CD4-positive, alpha-beta T cell treated with Interleukin-12 subunit alpha and Interleukin-12 subunit beta, for 1 hour (primary cell): ENCODE results near the gene THADA.
A peak's percentile ranks its signal among the peaks of the same experiment; 100 is the strongest.

Experiments used
- DNase-seq: peaks from one replicate; pipeline ENCODE4 v3.0.0-alpha.2; 2020

Gene THADA

DNA sequence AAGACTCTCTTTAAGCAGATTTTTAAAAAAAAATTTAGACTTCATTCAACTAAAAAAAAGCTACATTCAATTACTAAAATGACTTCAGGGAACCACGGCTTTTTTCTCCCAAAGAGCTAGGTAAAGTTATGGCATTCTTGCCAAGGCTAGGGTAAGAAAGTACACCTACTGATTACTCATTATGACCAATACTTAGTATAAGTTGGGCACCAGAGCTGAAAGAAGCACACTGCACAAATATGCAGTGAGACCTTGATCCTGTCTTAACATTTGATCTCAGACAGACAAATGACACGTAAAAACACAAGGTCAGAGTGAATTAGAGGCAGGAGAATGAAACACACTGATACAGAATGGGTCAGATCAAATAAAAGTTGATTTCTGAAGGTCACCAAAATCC, 88.7 kb downstream of the THADA start:
- DNase-seq: no peak

DNA sequence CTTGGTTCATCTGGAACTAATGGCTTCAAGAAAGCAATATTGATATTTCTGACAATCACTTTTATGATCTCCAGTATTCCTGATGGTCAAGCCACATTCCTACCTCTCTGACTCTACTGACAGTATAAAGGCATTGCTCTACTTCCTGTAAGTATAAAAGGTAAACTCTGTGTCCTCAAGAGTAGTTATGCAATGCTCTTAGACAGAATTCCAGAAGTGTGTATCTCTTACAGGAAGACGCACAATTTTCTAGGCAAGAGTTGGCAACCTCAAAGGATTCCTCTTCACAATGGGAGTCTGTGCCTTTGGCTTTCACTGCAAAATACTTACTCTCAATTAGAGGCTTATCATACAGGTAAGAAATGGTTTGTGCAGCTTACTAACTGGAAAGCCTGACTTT, 100.1 kb downstream of the THADA start:
- no peak for DNase-seq

DNA sequence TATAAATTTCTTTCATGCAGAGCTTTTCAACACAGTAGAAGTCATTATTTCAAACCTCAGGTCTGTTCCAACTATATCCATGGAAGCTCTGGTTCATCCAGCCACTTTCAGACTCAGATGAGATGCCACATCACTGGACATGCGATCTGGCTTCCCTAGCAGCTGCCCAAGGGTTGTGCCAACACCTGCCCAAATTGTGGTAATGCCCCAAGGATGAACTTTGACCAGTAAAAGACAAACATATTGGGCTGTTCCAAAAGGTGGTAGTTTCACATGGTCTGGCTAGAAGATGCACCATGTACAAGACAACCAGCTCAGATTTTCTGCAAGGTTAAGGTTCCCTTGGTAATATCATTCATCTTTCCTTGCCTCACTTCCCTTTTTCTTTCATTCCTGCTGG, 101.9 kb downstream of the THADA start:
- no peak for DNase-seq

DNA sequence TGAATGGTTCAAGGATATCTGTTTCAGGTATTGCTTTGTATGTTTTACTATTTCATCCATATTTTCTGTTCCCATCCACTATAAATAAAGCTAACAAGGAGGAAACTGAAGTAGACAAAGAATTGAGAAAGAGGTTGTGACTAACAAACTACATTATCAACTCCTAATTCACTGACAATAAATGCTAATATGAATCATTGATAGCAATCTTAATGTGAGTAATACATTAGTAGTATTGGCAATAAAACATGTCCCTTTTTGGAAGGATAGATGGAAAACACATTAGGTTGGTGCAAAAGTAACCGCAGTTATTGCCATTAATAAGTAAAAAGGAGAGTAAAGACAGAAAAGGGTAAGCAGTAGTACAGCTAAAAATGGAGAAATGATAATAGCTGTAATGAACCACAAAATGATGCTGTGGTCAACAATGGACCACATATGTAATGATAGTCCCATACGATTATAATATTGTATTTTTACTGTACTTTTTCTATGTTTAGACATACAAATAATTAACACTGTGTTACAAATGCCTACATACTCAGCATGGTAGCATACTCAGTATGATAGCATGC, 104.7 kb downstream of the THADA start:
- DNase-seq: no peak

DNA sequence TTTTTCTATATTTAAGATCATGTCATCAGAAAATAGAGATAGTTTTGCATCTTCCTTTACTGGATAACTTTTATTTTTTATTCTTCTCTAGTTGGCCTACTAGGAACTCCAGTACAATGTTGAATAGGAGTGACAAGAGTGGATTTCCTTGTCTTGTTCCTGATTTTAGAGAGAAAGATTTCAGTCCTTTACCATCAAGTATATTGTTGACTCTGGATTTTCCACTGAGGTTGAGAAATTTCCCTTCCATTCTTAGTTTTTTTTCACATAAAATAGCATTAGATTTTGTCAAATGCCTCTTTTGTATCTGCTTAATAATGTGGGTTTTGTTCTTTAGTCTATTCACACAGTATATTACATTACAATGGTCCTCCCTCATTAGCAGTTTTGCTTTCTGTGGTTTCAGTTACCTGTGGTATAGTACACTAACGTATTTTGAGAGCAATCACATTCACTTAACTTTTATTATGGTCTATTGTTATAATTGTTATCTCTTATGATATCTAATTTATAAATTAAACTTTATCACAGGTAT, 105.5 kb downstream of the THADA start:
- no peak for DNase-seq

DNA sequence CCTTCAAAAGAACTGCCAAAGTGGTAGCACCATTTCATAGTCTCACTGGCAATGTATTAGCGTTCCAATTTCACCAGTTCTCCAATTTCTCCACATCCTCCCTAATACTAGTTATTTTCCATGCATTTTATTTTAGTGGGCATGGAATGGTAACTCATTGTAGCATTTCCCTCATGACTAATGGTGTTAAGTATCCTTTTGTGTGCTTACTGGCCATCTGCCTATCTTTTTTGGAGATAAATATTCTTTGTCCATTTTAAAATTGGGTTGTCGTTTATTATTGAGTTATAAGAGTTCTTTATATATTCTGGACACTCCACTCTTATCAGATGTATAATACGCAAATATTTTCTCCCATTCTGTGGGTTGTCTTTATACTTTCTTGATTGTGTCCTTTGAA, 107.1 kb downstream of the THADA start:
- no peak for DNase-seq

DNA sequence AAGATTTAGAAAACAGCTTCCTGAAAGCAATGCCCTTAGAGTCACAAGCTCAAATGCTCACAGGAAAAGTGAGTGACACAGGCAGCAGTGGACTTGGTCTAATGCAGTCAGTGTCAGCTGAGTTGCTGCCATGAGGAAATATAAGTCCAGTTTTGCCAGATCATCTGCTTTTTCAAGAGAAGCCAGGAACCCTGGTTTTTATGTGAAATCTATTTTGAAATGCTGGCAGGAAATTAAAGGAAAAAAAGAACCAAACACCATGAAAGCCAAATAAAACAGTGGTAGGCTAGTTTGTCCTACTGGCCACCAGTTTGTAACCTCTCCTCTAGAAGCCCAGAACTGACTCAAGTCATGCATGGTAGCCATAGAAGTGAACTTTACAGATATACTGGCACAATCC, 109.2 kb downstream of the THADA start:
- no peak for DNase-seq

DNA sequence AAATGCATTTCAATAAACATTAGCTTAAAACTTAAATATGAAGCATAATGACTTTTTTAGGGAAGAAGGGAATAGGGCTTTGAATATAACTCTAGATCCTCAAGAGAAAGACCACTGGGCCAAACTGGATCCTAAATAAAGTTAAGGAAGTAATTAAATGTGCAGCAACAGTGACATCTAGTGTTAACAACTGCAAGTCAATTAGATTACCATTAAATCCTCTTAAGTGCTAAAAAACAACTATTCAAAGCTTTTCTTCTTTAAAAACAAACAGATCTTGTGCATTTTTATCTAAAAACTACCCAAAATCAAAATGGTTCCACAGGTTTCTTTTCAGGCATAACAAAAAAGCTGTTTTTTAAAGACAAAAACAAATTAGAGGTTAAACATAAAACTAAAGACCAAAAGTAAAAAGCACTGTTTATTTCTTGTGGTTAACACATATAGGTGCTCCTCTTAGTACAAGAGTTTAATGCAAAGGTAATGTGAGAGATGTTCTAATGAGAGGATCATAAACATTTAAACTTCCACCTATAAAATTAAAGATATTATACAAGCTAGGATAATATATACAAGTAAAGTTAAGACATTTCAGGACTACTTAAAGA, 111.4 kb downstream of the THADA start:
- peak; percentile 61 for DNase-seq

DNA sequence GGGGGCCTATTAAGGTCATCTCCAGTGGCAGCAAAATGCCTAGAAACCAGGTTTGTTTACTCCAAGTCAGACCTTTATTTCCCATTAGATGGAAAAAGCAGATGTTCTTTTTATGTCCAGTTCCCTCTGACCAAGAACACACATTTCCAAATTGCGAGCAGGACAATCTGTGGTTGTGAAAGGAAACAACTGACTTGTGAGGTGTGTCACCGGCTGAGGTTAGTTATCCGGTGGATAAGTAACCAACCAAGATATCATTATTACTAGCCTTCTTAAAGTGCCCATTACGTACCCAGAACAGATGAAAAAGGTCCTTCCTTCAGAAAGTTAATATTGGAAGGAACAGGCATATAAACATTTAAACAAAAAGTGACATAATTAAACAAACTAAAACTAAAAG, 112.9 kb downstream of the THADA start:
- no peak for DNase-seq

DNA sequence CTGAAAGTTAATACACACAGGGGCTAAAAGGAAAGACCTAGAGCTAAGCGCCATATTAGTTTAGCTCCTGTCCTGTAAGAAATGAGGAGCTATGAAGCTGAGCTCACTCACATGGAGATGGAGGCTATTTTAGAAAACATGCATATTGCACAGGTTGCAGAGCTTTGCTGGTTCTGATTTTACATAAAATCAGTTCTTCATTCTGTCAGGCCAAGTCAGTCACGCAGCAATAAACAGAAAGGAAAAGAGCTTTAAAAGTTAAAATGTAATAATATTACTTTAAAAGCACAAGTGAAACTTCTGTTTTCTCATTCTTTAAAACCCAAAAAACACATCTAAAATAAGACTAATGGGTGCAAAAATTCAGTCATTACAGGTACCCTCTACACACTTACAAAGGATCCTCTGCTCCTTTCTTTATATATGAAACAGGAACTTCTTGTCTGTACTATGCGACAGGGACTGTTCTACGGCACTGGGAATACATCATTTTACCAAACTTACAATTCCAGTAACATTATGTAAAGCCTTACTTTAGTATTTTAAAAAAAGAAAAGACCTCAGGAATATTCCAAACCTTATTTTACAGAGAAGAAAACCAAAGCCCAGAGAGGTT, 113.8 kb downstream of the THADA start:
- no peak for DNase-seq

DNA sequence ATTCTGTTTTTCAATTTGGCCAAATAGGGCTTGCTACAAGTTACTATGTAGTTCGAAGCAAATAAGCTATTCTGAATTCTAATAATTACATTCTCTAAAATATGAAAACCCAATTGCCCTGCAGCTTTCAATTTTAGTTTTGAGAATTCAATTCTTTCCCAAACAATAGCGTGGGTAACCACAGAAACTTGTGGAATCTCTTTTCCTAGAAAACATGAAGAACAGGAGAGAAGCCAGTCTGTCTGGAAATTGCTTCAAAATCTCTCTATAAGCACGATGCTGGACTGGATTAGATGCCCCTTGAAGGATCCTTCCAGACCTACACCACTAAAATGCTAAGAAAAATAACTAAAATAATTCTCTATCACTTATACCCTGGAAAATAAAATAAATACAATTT, 115.0 kb downstream of the THADA start:
- DNase-seq: no peak

DNA sequence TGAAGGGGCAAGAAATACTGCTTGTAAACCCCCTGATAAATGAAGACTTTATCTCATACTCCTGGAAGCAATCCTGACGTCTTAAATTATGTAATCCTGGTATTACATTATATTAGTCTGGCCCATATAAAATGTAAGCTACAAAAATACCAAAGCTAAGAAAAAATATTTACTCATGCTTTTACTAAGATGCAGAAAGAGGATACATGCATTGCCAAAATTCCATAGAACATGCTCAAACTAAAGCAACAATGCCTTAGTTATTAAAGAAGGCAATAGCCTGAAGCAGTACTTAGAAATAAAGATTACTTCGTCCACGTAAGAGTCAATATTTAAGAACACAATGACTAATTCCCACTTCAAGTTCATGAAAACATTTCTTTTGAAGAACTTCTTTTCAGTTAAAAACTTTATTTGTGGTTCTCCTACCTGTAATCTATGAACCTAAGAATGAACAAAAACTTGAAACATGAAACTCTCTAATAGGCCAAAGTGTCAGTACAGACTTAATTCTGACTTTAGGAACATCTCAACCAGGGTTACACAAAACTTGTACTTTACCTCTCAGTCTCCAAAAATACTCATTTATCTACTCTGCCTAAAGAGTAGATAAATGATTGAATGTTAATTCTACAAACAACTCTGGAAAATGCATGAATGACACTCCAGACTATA, 117.3 kb downstream of the THADA start:
- no peak for DNase-seq

DNA sequence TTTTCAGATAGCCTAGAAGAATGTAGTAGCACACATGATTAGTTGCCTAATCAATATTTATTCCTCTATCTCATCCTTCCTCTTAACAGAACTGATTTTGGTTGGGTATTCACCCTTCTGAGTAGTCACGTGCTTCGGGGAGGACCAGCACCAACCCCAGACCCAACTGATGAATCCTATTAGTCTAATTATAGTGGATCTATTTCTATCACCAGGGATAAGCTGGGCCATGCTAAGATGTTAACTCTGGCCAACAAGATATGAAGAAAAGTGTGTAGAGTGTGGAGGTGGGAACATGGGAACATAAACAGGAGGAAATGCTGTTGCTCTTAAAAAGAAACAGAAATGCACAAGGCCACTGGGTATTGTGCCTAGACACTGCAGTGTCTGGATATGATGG, 119.9 kb downstream of the THADA start:
- no peak for DNase-seq

DNA sequence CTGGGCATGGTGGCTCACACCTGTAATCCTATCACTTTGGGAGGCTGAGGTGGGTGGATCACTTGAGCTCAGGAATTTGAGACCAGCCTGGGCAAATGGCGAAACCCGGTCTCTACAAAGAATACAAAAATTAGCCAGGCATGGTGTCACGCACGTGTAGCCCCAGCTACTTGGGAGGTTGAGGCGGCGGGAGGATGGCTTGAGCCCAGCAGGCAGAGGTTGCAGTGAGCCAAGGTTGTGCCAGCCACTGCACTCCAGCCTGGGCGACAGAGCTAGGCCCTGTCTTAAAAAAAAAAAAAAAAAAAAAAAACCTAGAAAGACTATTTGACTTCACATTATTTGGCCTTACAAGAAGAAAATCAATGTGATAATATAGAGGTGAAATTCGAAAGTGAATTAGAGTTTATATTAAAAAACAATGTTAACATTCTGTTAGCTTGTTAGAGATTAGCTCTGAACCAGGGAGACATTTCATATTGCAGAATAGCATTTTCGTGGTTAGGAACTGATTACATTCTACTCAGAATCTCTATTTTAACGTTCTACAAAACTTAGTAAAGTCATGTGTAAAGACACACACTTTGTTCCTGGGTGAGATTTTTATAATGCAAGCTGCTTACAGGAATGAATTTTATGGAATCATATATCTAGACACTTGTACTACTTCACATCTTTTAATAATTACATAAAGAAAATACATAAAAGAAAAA, 120.5 kb downstream of the THADA start:
- no peak for DNase-seq

DNA sequence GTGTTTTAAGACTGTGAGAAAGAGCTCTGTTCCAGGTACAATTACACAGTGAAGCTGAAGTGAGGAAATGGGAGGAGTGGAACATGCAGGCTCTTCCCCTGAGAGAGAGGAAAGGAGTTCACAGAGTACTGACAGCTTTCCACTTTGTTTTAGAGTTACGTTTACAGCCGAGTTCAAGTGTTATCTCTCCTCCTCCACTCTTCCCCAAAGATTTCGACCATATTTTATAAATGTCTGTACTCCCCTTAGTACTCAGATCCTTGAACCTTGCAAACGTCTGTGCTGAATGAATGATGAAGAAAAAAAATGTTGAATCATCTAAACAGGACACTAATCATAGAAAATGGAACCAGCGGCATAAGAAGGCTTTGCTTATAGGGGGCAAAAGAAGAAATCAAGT, 121.6 kb downstream of the THADA start:
- DNase-seq: no peak

DNA sequence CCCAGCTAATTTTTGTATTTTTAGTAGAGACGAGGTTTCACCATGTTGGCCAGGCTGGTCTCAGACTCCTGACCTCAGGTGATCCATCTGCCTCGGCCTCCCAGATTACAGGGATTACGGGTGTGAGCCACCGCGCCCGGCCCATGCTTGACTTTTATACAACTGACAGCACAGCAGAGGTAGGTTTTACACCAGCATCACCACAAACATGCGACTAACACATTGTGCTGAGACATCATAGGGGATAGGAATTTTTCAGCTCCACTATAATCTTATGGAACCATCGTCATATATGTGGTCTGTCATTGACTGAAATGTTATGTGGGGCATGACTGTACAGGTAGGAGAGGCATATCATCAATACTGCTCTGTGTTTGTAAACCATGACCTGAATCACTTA, 122.1 kb downstream of the THADA start:
- DNase-seq: no peak

DNA sequence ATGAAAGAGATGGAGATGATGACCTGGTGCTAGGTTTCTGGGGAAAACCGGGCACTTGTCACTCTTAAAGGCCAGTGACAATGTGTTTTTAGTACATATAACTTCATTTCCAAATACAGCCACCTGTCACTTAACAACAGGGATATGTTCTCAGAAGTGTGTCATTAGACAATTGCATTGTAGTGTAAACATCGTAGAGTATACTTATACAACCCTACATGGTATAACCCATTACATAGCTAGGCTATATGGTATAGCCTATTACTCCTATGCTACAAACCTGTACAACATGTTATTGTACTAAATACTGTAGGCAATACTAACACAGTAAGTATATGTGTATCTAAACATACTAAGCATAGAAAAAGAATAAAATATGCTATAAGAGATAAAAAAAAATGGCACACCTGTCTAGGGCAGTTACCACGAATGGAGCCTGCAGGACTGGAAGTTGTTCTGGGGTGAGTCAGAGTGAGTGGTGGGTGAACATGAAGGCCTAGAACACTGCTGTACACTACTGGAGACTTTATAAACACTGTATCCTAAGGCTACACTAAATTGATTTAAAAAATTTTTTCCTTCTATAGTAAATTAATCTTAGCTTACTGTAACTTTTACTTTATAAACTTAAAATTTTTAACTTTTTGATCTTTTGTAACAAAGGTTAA, 123.2 kb downstream of the THADA start:
- no peak for DNase-seq

DNA sequence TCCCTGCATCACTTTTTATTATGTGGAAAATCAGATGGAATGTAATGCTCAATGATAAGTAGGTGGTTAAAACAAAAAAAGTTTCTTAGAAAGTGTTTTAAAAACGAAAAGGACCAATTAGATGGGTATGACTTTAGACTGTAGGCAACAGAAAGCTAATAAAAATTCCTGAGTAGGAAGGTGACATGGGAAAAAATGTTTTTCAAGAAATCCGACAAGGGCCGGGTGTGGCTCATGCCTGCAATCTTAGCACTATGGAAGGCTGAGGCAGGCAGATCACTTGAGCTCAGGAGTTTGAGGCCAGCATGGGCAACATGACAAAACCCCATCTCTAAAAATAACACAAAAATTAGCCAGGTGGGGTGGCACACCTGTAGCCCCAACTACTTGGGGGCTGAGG, 126.1 kb downstream of the THADA start:
- DNase-seq: no peak

DNA sequence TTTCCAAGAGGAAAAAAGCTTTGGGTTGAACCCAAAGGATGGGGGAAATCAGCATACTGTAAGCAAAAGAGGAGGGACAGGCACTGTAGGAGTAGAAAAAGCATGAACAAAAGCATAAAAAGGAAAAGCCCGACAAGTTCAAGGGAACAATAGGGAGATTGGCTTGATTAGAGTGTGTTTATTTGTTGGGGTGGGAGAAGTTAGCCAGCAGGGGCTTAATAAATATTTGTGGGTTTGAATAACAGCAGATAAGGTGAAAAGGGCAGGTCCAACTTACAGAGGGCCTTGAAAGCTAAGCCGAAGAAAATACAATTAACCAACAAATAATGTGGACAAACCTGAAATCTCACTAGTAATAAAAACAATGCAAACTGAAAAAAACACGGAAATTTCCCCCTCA, 126.7 kb downstream of the THADA start:
- DNase-seq: no peak

DNA sequence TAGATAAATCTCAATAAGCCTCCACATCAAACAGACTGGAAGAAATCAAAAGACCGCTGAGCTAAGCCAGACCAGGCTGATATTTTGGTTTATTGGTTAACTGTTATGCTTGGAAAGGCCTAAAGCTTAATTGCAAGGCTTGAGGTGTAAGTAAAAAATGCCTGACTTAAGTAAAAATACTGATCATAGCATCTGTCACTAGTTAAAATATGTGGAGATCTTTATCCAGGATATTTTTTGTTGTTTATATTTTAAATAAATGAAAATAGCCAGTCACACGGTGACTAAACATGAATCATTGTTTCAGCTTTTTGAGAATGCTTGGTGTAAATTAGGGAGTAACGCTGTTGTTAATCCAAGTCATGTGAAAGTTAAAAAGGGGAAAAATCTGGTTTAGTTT, 127.9 kb downstream of the THADA start:
- no peak for DNase-seq

DNA sequence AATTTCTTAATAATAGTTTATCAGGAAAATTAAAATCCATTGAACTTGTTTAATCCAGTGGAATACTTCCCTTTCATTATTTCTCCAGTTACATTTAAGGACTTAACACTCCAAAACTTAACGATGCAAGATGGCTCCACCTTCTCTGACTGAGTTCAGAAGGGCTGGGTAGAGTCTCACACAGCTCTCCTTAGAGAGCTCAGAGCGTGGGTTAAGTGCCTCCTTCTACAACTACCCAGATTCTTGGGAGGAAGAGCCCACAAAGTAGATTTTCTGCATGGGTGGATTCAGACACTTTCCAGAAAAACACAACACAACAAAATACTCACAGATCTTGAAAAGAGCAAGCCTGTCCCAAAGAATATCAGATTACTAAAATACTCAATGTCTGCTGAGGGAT, 130.6 kb downstream of the THADA start:
- no peak for DNase-seq

DNA sequence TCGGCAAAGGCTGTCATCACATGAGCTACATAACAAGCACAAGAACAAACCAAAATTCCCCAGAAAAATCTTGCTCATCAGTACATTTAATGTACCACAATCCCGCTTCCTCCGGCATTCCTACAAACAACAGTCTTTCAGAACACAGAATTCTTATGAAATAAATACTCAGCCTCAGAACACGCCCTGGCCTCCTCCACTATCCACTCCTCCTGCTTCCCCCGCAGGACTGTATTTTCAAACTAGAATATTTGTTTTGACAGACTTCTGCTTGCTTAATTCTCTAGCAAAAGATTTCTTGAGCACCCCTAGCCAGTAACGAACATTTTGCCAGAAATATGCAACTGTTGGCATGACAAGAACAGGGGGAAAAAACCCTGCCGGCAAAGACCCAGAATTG, 131.2 kb downstream of the THADA start:
- no peak for DNase-seq
